DND-41 (cell line): ENCODE measurements around the gene ATG14.

Experiments
- EZH2 ChIP-seq: IDR thresholded peaks from 3 replicates; pipeline ENCODE4 v1.6.1; 2012; ENCODE audit warnings: borderline replicate concordance, low read depth, mild to moderate bottlenecking, moderate library complexity, low read length, inconsistent platforms; ENCODE audit not compliant: severe bottlenecking
- TF ChIP-seq, protein P1 (sequence below): IDR thresholded peaks from 2 replicates; pipeline ENCODE4 v1.5.1; 2012; ENCODE audit warnings: borderline replicate concordance, low read length, moderate library complexity, mild to moderate bottlenecking; ENCODE audit not compliant: poor library complexity, severe bottlenecking; ENCODE audit errors: extremely low read depth

DNA sequence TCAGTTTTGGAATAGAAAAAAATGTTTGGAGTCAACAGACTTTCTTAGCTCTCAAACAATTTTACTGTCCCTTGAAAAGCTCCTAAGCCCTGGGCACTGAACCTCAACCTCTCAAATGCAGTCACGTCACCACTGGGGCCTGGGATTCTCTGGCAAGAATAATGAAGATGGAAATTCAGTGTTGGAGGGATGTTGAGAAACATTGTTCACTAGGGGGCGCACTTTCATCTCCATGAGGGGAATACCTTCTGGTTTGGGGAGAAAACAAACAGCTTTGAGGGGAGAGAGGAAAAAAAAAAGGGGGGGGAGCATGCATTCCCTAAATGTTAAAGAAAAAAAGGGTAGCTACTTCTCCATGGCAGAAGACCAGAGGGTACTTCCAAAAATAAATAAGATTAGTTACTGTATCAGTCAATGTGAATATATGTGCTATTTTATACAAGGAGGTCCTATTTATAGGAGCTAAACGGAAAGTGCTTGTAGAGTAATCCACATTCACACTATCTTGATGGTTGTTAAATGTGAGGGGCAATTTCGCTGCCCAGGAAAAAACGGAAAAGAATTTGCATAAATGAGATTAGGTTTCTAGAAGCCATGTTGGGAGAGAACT lies 34.6 kb upstream of the ATG14 start:
- TF ChIP-seq, protein P1, sequence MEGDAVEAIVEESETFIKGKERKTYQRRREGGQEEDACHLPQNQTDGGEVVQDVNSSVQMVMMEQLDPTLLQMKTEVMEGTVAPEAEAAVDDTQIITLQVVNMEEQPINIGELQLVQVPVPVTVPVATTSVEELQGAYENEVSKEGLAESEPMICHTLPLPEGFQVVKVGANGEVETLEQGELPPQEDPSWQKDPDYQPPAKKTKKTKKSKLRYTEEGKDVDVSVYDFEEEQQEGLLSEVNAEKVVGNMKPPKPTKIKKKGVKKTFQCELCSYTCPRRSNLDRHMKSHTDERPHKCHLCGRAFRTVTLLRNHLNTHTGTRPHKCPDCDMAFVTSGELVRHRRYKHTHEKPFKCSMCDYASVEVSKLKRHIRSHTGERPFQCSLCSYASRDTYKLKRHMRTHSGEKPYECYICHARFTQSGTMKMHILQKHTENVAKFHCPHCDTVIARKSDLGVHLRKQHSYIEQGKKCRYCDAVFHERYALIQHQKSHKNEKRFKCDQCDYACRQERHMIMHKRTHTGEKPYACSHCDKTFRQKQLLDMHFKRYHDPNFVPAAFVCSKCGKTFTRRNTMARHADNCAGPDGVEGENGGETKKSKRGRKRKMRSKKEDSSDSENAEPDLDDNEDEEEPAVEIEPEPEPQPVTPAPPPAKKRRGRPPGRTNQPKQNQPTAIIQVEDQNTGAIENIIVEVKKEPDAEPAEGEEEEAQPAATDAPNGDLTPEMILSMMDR = peak; percentile 83
- TF ChIP-seq EZH2 = no peak
